GM12873 (cell line): ENCODE measurements around the gene OSBPL2.

Experiments
- CTCF ChIP-seq: IDR thresholded peaks from 2 replicates; pipeline ENCODE4 v1.5.1; 2012; ENCODE audit warnings: low read depth, mild to moderate bottlenecking, moderate library complexity, low read length, control low read depth; ENCODE audit not compliant: insufficient read depth; ENCODE audit errors: missing control alignments

OSBPL2 gene

GRCh38 chr20:62219101-62219991, 19.0 kb upstream of the OSBPL2 start:
- no peak for TF ChIP-seq CTCF

- no peak for TF ChIP-seq CTCF
Observed at GRCh38 chr20:62219992-62220665, 18.2 kb upstream of the OSBPL2 start, which contains the start of gene HRH3. HRH3 (minus strand) TSS chr20:62220278; CDS start chr20:62219970, 308 bp downstream.

GRCh38 chr20:62220666-62221568, 17.4 kb upstream of the OSBPL2 start:
- no peak for TF ChIP-seq CTCF

GRCh38 chr20:62222266-62222850, 16.0 kb upstream of the OSBPL2 start:
- no peak for TF ChIP-seq CTCF

GRCh38 chr20:62222972-62223371, 15.3 kb upstream of the OSBPL2 start:
- TF ChIP-seq CTCF: no peak

GRCh38 chr20:62223571-62223970, 14.8 kb upstream of the OSBPL2 start:
- TF ChIP-seq CTCF: no peak
